HepG2 (cell line): ENCODE measurements around the gene DNMT3A. TPM values are rescaled to one million over a fixed set of nuclear protein-coding genes. Genes with fewer than 3 reads are reported as not detected.
"Not testable (repeated sequence)": the region's sequence is repeated elsewhere in the genome, so short reads cannot be mapped to it uniquely, and the experiment has no call there.

Experiments used
- ATAC-seq: fragments of 200-7000 bp; cut with Tn5 transposase; 3 replicates; pipeline ENCODE4 v1.9.1; 2020; ENCODE audit warnings: mild to moderate bottlenecking, moderate library complexity
- BruUV-seq: library from RNA; stranded (reverse); fragments of 400-500 nt; replicated peaks from 2 replicates; lab custom pipeline; 2021; lab: Mats Ljungman, UMichigan
- CTCF ChIA-PET: fragments of 300-600 bp; formaldehyde crosslinking; extraction: SDS; loops from one replicate; lab custom pipeline; 2021; ENCODE audit warnings: low total read pairs, inconsistent platforms, low intra/inter-chr PET ratio; lab: Yijun Ruan, JAX
- POLR2A ChIA-PET: fragments of 350-600 bp; sonication (Branson Sonifier 250); formaldehyde crosslinking; loops from one replicate; lab custom pipeline; 2020; ENCODE audit warnings: antibody characterized with exemption, inconsistent platforms; lab: Yijun Ruan, JAX
- DNase-seq: peaks from one replicate; pipeline ENCODE4 v3.0.0-alpha.2; 2015; ENCODE audit warnings: low spot score
- FAIRE-seq: peaks from 3 replicates; lab custom pipeline; 2011; peaks lifted over from hg19 to GRCh38; lab: Jason Lieb, UNC
- H2AFZ ChIP-seq: one replicate; pipeline ENCODE4 v1.6.1; 2011; ENCODE audit warnings: low read length, inconsistent platforms
- H3K27ac ChIP-seq: fragments of 300-600 bp; 3 replicates; pipeline ENCODE4 v1.8.0; 2011; ENCODE audit warnings: mixed run types, mild to moderate bottlenecking, mixed read lengths, low read length, inconsistent platforms; ENCODE audit not compliant: insufficient read depth; ENCODE audit errors: extremely low read length
- H3K27me3 ChIP-seq, 2 experiments: fragments of 200-600 bp in 1 of 2; 2 replicates in 1 of 2; 3 replicates in 1 of 2; pipeline versions ENCODE4 v1.6.0 to v1.8.0; 2011; ENCODE audit warnings: low read length in 2 of 2, mild to moderate bottlenecking in 2 of 2, moderate library complexity in 2 of 2, inconsistent platforms in 1 of 2; ENCODE audit not compliant: insufficient read depth in 2 of 2, control insufficient read depth in 1 of 2
- H3K36me3 ChIP-seq, 2 experiments: fragments of 200-600 bp in 1 of 2; replicated peaks in 1 of 2; 2 replicates in 1 of 2; 3 replicates in 1 of 2; pipeline versions ENCODE4 v1.5.1 to v1.8.0; 2011; ENCODE audit warnings: low read length in 2 of 2, inconsistent platforms in 1 of 2; ENCODE audit not compliant: insufficient read depth in 2 of 2, control insufficient read depth in 1 of 2
- H3K4me1 ChIP-seq: 2 replicates; pipeline ENCODE4 v1.5.1; 2012; ENCODE audit warnings: low read length, inconsistent platforms; ENCODE audit not compliant: insufficient read depth
- H3K4me2 ChIP-seq: 2 replicates; pipeline ENCODE4 v1.6.0; 2011; ENCODE audit warnings: low read depth, low read length, inconsistent platforms
- H3K4me3 ChIP-seq, 3 experiments: fragments of 200-600 bp in 1 of 3; sonication (generic), shearing (Covaris generic) in 1 of 3; replicated peaks in 1 of 3; 2 replicates each; pipeline ENCODE4 v1.5.1; 2011 to 2016; ENCODE audit warnings: low read length in 3 of 3, inconsistent platforms in 2 of 3, low read depth in 2 of 3, mild to moderate bottlenecking in 2 of 3, control low read depth in 1 of 3, mixed read lengths in 1 of 3; ENCODE audit not compliant: insufficient read depth in 1 of 3
- H3K79me2 ChIP-seq: one replicate; pipeline ENCODE4 v1.6.1; 2011; ENCODE audit warnings: low read length, inconsistent platforms; ENCODE audit not compliant: insufficient read depth
- H3K9ac ChIP-seq: 2 replicates; pipeline ENCODE4 v1.6.0; 2011; ENCODE audit warnings: mild to moderate bottlenecking, low read depth, low read length, inconsistent platforms; ENCODE audit not compliant: insufficient read depth
- H3K9me3 ChIP-seq: 2 replicates; pipeline ENCODE4 v1.5.1; 2012; ENCODE audit warnings: mild to moderate bottlenecking, low read length
- H4K20me1 ChIP-seq: 2 replicates; pipeline ENCODE4 v1.6.0; 2011; ENCODE audit warnings: inconsistent platforms, mild to moderate bottlenecking, low read length, moderate library complexity; ENCODE audit not compliant: insufficient read depth
- CC2D1A ChIP-seq: sonication (generic); formaldehyde crosslinking; IDR thresholded peaks from 2 replicates; pipeline ENCODE4 v1.8.1; 2023; ENCODE audit warnings: mild to moderate bottlenecking, missing genetic modification reagents
- CEBPB ChIP-seq: IDR thresholded peaks from 2 replicates; pipeline ENCODE4 v1.6.1; 2011; ENCODE audit warnings: low read depth, low read length, improper control_type of control experiment, borderline replicate concordance
- ETV6 ChIP-seq: sonication (generic); formaldehyde crosslinking; conservative IDR thresholded peaks from 2 replicates; pipeline ENCODE4 v1.4.0; 2020; ENCODE audit warnings: missing genetic modification reagents
- HOXA7 ChIP-seq: sonication (generic); formaldehyde crosslinking; IDR thresholded peaks from 2 replicates; pipeline ENCODE4 v1.8.1; 2022; ENCODE audit warnings: mild to moderate bottlenecking, missing genetic modification reagents, moderate library complexity
- MYC ChIP-seq: sonication (generic); formaldehyde crosslinking; IDR thresholded peaks from 2 replicates; pipeline ENCODE4 v1.9.0; 2021; ENCODE audit warnings: missing genetic modification reagents, borderline replicate concordance
- STAT5B ChIP-seq: sonication (generic); formaldehyde crosslinking; IDR thresholded peaks from 2 replicates; pipeline ENCODE4 v1.4.0; 2020; ENCODE audit warnings: missing genetic modification reagents
- UBTF ChIP-seq: sonication (generic); formaldehyde crosslinking; IDR thresholded peaks from 2 replicates; pipeline ENCODE4 v1.4.0; 2020; ENCODE audit warnings: mild to moderate bottlenecking, missing genetic modification reagents
- ZNF629 ChIP-seq: sonication (generic); formaldehyde crosslinking; conservative IDR thresholded peaks from 2 replicates; pipeline ENCODE4 v1.5.0; 2020; ENCODE audit warnings: missing genetic modification reagents
- WGBS: methylation state at CpG from one replicate; pipeline ENCODE4 v1.1.6; 2017; ENCODE audit warnings: low lambda C conversion rate; 5-methylcytosine and 5-hydroxymethylcytosine counted together
- in situ Hi-C: cut with HindIII; loops from 2 replicates; pipeline ENCODE4 v1.10.0; 2017; ENCODE audit warnings: low pct_unique_long_range_greater_than_20kb; ENCODE audit not compliant: extremely low pct_ligation_motif_present
- intact Hi-C: fragments of 100-400 bp; cut with micrococcal nuclease; formaldehyde crosslinking; loops from one replicate; pipeline ENCODE4 v1.10.0; 2022; ENCODE audit not compliant: unreplicated experiment
- polyA plus RNA-seq, 8 experiments: library from polyadenylated mRNA; depleted of rRNA in 3 of 8; stranded (reverse) in 7 of 8; unstranded in 1 of 8; fragments of >200 nt; fragmentation: Illumina TruSeq in 4 of 8; extraction: Trizol in 4 of 8; gene quantifications; 2 replicates each; pipeline versions ENCODE4 v1.2.1 to v1.2.3, GENCODE V29; 2011 to 2016; ENCODE audit warnings: low read depth in 4 of 8, missing spikeins in 1 of 8, mixed read lengths in 1 of 8; ENCODE audit not compliant: insufficient read depth in 1 of 8
- total RNA-seq, 5 experiments: library from RNA; depleted of rRNA; stranded (reverse); fragments of >200 nt; fragmentation: Illumina TruSeq; extraction: Trizol; gene quantifications; 2 replicates each; pipeline ENCODE4 v1.2.3, GENCODE V29; 2016; ENCODE audit warnings: low read depth in 1 of 5
- TF ChIP-seq, protein P1 (sequence below), 2 experiments: fragments of 450-650 bp in 1 of 2; sonication (generic) in 1 of 2; formaldehyde crosslinking; IDR thresholded peaks; 2 replicates each; pipeline versions ENCODE4 v1.5.0 to v1.8.0; 2020 to 2022; ENCODE audit warnings: mild to moderate bottlenecking in 1 of 2, missing genetic modification reagents in 1 of 2
- TF ChIP-seq, protein P2 (sequence below): sonication (generic); formaldehyde crosslinking; IDR thresholded peaks from 2 replicates; pipeline ENCODE4 v1.5.1; 2020; ENCODE audit warnings: mild to moderate bottlenecking, missing genetic modification reagents

The DNMT3A gene
- total and polyA plus RNA-seq, 2 of the 13 experiments (the other 11 are each of a cell fraction or from before 2014, with no cell fraction given), result 14.7 to 29.1 TPM

- TF ChIP-seq, protein P1, sequence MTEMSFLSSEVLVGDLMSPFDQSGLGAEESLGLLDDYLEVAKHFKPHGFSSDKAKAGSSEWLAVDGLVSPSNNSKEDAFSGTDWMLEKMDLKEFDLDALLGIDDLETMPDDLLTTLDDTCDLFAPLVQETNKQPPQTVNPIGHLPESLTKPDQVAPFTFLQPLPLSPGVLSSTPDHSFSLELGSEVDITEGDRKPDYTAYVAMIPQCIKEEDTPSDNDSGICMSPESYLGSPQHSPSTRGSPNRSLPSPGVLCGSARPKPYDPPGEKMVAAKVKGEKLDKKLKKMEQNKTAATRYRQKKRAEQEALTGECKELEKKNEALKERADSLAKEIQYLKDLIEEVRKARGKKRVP (CRISPR knock-in tag; IDR thresholded peaks at IDR 0.05), result no peak
- TF ChIP-seq ETV6, result no peak
- TF ChIP-seq CC2D1A (CRISPR knock-in tag), result no peak
Measured at GRCh38 chr2:25273985-25274535, 67.7 kb downstream of the DNMT3A start (continued).

DNA sequence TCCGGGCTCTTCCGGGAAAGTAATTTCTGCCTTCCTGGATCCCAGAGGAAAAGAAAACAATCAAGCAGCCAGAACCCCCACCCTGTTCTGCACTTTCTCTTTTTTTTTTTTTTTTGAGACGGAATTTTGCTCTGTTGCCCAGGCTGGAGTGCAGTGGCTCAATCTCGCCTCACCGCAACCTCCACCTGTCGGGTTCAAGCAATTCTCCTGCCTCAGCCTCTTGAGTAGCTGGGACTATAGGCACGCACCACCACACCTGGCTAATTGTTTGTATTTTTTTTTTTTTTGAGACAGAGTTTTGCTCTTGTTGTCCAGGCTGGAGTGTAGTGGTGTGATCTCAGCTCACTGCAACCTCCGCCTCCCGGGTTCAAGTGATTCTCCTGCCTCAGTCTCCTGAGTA lies 69.0 kb downstream of the DNMT3A start:
- not testable (repeated sequence) for FAIRE-seq
- POLR2A ChIA-PET, result interaction anchor here (2.0 kb wide), 1 partner anchor 21 kb away, joined by 9 read pairs; no protein-coding TSS in a partner anchor

GRCh38 chr2:25270061-25270460 lies 71.7 kb downstream of the DNMT3A start:
- Histone ChIP-seq H3K27me3 (no peaks in the 10 kb centered on the region), H3K27ac (no peak overlapping the region), H3K9me3 (no peaks in the 10 kb centered on the region), H3K79me2 (no peaks in the 10 kb centered on the region), H3K9ac (no peak overlapping the region), H3K36me3 (no peaks in the 10 kb centered on the region), H4K20me1 (no peaks in the 10 kb centered on the region), H3K4me1 (peaks cover 12% of the 10 kb centered on the region), H3K4me2 (no peak overlapping the region), H3K4me3 (no peak overlapping the region), H2AFZ (no peak overlapping the region)
- no TSS peak for BruUV-seq
- no peak for DNase-seq
- intact Hi-C loops (no loop called here), in situ Hi-C loops (no loop called here)
- no peak for ATAC-seq
- CTCF ChIA-PET, result no interaction called here
- no peak for FAIRE-seq
- POLR2A ChIA-PET, result interaction anchor here (2.1 kb wide), 1 partner anchor 18 kb away, joined by 6 read pairs; no protein-coding TSS in a partner anchor
- WGBS, result 89% methylated on average over 7 of the region's 7 CpGs
- no peak for TF ChIP-seq HOXA7 (CRISPR knock-in tag)
- no peak for TF ChIP-seq ZNF629
- no peak for TF ChIP-seq MYC
- TF ChIP-seq, protein P2, sequence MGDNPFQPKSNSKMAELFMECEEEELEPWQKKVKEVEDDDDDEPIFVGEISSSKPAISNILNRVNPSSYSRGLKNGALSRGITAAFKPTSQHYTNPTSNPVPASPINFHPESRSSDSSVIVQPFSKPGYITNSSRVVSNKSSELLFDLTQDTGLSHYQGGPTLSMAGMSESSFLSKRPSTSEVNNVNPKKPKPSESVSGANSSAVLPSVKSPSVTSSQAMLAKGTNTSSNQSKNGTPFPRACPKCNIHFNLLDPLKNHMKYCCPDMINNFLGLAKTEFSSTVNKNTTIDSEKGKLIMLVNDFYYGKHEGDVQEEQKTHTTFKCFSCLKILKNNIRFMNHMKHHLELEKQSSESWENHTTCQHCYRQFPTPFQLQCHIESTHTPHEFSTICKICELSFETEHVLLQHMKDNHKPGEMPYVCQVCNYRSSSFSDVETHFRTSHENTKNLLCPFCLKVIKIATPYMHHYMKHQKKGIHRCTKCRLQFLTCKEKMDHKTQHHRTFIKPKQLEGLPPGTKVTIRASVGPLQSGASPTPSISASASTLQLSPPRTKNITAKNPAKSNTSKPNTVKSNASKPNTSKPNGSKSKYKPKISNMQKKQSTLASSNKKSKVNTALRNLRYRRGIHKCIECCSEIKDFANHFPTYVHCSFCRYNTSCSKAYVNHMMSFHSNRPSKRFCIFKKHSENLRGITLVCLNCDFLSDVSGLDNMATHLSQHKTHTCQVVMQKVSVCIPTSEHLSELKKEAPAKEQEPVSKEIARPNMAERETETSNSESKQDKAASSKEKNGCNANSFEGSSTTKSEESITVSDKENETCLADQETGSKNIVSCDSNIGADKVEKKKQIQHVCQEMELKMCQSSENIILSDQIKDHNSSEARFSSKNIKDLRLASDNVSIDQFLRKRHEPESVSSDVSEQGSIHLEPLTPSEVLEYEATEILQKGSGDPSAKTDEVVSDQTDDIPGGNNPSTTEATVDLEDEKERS (CRISPR knock-in tag), result no peak
- no peak for TF ChIP-seq CEBPB
- TF ChIP-seq STAT5B, result no peak
- TF ChIP-seq UBTF (CRISPR knock-in tag), result no peak

More for the DNA sequence above, 69.0 kb downstream of the DNMT3A start:
- H3K79me2 ChIP-seq, intact Hi-C loops, H3K4me3 ChIP-seq, H3K36me3 ChIP-seq, H3K27ac ChIP-seq, in situ Hi-C loops, H3K27me3 ChIP-seq, H3K9me3 ChIP-seq, H2AFZ ChIP-seq, CTCF ChIA-PET, H3K4me2 ChIP-seq, H3K9ac ChIP-seq, BruUV-seq, DNase-seq, ATAC-seq, H4K20me1 ChIP-seq: not testable (repeated sequence)
- peaks cover 27% of the 10 kb centered on the region for H3K4me1 ChIP-seq
- 83% methylated on average over 9 of the region's 9 CpGs for WGBS
